PFSK-1 (cell line): ENCODE measurements around the gene OR6B2.

ENCODE experiments used
- FOXP2 ChIP-seq: optimal IDR thresholded peaks from 2 replicates; pipeline ENCODE3; 2011; ENCODE audit warnings: borderline replicate concordance, control low read depth, inconsistent platforms; ENCODE audit not compliant: insufficient read depth; ENCODE audit errors: extremely low read length, extremely low read depth
- POLR2AphosphoS5 ChIP-seq: IDR thresholded peaks from 2 replicates; pipeline ENCODE4 v1.6.1; 2012; ENCODE audit warnings: low read depth, mild to moderate bottlenecking, control low read depth, low read length, moderate library complexity
- REST ChIP-seq, 2 experiments: IDR thresholded peaks; 2 replicates each; pipeline versions ENCODE4 v1.6.1 to v1.8.0; 2011 to 2012; ENCODE audit warnings: low read depth in 2 of 2, low read length in 2 of 2, control low read depth in 1 of 2, inconsistent platforms in 1 of 2, mild to moderate bottlenecking in 1 of 2, moderate library complexity in 1 of 2; ENCODE audit not compliant: insufficient read depth in 1 of 2
- SIN3A ChIP-seq: IDR thresholded peaks from 2 replicates; pipeline ENCODE4 v1.6.1; 2012; ENCODE audit warnings: mild to moderate bottlenecking, low read length, moderate library complexity, borderline replicate concordance; ENCODE audit not compliant: insufficient read depth
- TAF1 ChIP-seq: IDR thresholded peaks from 2 replicates; pipeline ENCODE4 v1.6.1; 2012; ENCODE audit warnings: low read length, control low read depth, borderline replicate concordance; ENCODE audit not compliant: insufficient read depth

GRCh38 chr2:239983004-239983778 is 47.0 kb downstream of the OR6B2 start:
- TF ChIP-seq TAF1 (no peak), REST (IDR thresholded peaks at IDR 0.05; ENCODE audit: insufficient read depth in 1 of 2, low read depth in 2 of 2, low read length in 2 of 2) (no peak), POLR2AphosphoS5 (no peak), SIN3A (no peak), FOXP2 (no peak)
